HG02884 (cell line): ENCODE results near the gene C2orf69.
"Not testable (repeated sequence)": the region's sequence is repeated elsewhere in the genome, so short reads cannot be mapped to it uniquely, and the experiment has no call there.

ENCODE experiments used
- ATAC-seq: cut with Tn5 transposase; IDR thresholded peaks from one replicate; pipeline ENCODE4 v1.9.1; 2021; ENCODE audit warnings: mild to moderate bottlenecking, moderate library complexity; ENCODE audit not compliant: unreplicated experiment

C2orf69 gene

GRCh38 chr2:199912553-199913114, 1.5 kb downstream of the C2orf69 start:
- not testable (repeated sequence) for ATAC-seq

DNA sequence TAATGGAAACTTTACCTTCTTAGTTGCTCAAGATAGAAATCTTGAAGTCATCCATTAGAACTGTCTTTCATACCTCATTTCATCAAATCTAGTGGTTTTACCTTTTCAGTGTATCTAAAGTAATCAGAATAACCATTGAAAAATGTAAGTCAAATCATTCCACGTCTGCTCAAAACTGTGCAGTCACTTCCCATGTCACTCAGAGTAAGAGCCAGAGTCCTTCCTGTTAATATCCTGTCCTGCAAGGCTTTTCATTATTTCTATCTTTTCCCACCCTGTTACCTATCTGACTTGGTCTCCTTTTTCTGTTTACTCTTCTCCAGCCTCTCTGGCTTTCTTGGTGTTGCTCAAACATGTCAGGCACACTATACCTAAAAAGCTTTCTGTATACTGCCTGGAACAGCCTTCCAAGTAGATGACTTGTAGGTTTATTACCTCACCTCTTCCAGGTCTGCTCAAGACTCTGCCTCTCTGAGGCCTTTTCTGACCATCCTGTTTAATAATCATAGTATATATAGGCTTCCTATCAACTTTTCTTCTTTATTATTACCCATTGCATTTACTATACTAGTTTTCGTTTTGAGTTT, 3.4 kb downstream of the C2orf69 start:
- ATAC-seq, result no peak

DNA sequence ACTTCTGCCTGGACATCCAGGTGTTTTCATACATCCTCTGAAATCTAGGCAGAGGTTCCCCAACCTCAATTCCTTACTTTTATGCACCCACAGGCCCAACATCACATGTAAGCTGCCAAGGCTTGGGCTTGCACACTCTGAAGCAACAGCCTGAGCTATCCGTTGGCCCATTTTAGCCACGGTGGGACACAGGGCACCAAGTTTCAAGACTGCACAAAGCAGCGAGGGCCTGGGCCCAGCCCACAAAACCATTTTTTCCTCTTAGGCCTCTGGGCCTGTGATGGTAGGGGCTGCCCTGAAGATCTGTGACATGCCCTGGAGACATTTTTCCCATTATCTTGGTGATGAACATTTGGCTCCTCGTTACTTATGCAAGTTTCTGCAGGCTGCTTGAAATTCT, 5.9 kb downstream of the C2orf69 start:
- no peak for ATAC-seq

- ATAC-seq, result no peak
Observed at GRCh38 chr2:199922856-199923255, 11.8 kb downstream of the C2orf69 start.

- ATAC-seq, result no peak
Observed at GRCh38 chr2:199923924-199924323, 12.8 kb downstream of the C2orf69 start.

- ATAC-seq, result no peak
Observed at GRCh38 chr2:199926806-199927205, 15.7 kb downstream of the C2orf69 start.

DNA sequence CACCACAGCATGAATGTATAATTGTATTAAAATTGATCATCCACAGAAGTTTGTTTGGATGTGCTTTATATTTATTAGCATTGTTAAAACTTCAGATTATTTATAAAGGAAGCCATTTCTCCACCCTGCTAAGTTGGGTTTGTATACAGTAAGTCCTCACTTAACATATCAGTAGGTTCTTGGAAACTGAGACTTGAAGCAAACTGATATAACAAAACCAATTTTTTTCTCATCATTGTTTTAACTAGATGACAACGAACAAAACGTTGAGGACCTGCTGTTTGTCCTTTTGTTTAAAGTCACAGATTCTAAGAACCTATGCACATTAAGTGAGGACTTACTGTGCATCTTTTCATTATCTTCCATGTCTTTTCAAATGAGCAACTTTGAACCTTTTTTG, 17.1 kb downstream of the C2orf69 start:
- ATAC-seq, result no peak

- ATAC-seq, result no peak
Observed at GRCh38 chr2:199928626-199929025, 17.5 kb downstream of the C2orf69 start.

- no peak for ATAC-seq
Observed at GRCh38 chr2:199929262-199929661, 18.2 kb downstream of the C2orf69 start.

DNA sequence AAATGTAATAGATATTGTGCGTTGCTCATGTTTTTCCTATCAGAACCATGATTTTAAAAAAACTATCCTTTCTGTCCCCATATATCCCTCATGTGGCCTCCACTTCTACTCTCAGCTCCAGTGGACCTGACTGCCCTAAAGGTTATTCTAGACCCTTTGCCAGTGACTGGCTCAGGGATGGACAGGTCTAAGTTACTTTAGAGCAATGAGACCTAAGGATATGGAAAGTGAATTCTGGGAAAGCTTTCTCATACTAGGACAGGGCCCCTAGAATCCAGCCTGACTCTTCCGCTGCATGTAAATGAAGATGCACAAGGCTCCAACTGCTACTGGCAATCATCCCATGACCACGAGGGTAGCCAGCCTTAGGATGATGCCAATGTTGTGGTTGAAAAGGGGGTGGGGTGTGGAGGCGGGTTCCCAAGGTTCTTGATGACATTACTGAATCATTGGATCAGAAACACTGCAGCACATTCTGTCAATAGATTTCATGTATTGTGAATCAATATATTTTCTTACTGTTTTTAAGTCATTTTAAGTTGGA, 21.3 kb downstream of the C2orf69 start:
- no peak for ATAC-seq

- ATAC-seq, result no peak
Observed at GRCh38 chr2:199933466-199933865, 22.4 kb downstream of the C2orf69 start.

GRCh38 chr2:199936554-199936953, 25.5 kb downstream of the C2orf69 start:
- ATAC-seq, result no peak

DNA sequence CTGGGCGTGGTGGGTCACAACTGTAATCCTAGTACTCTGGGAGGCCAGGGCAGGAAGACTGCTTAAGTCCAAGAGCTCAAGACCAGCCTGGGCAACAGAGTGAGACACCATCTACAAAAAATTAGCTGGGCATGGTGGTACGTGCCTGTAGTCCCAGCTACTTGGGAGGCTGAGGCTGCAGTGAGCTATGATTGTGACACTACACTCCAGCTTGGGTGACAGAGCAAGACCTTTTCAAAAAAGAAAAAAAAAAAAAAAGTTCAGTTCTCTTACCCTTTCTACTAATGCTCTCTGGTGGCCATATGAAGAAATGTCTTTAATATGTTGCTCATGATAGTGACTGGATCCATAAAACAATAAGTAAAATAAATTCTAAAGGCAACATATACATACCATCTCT, 29.3 kb downstream of the C2orf69 start:
- no peak for ATAC-seq

DNA sequence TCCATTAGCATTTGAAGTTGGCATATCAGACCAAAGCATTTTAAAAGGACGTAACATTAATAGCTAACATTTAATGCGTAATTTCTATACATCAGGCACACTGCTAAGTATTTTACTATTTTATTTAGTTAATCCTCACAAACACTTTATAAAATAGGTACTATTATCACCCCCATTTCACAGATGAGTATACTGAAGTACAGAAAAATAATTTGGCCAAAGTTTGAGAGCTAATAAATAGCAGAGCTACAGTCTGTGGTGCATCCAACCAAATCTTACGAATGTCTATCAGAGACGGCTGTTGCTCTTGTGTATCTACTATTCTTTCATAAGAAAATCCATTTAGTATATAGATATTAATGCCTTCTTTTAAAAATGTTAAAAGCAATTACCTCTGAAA, 32.3 kb downstream of the C2orf69 start:
- no peak for ATAC-seq

DNA sequence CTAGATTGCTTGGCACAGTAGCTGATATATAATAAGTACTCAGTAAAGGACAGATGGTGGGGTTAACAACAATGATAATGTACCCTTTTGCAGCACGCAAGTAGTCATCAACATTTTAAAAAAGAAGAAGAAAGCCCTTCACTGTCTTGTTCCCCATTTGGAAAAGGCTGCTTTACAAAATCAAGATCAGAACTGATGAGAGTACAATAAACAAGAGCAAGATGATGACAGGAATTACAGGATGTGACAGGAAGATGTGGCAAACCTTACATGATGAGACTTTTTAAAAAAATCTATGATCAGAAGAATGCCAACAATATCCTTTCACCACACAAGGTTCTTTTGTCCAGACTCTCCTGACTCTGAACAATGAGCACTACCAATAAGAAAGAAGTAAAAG, 35.1 kb downstream of the C2orf69 start:
- ATAC-seq, result no peak

DNA sequence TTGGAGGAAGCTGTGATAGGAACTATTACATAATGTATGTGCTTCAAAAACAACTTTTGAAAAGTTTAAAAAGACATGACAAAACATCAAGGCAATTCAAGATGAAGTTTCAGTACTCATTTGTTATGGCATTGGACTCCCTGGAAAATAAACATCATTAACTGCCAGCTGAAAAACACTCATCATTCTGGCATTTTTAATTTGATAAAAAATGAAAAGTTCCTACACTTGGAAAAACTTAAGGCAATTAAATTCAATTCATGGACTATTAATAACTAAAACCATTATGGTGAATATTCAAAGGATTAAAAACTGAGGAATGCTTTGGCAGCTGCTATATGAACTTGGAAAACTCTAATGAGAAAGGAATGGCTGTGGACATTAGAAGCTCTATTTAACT, 35.7 kb downstream of the C2orf69 start:
- ATAC-seq, result no peak

- ATAC-seq, result no peak
Observed at GRCh38 chr2:199950396-199950795, 39.3 kb downstream of the C2orf69 start.

GRCh38 chr2:199951023-199951422, 39.9 kb downstream of the C2orf69 start:
- ATAC-seq, result no peak

GRCh38 chr2:199955007-199955338, 43.9 kb downstream of the C2orf69 start:
- peak; percentile 43 for ATAC-seq

- ATAC-seq, result peak; percentile 82
Observed at GRCh38 chr2:199955339-199956061, 44.4 kb downstream of the C2orf69 start, which contains the start of the genes MAIP1 and TYW5. Gene MAIP1, plus strand, starts transcription at chr2:199955582. Its CDS starts 217 bp downstream, at chr2:199955799. Gene TYW5, minus strand, starts transcription at chr2:199955491. Its CDS starts 21 bp downstream, at chr2:199955470.

- ATAC-seq, result peak; percentile 1
Observed at GRCh38 chr2:199956062-199956380, 44.9 kb downstream of the C2orf69 start.

GRCh38 chr2:199958014-199958413, 46.9 kb downstream of the C2orf69 start:
- ATAC-seq, result no peak
